Activated T-helper 17 cell treated with anti-CD3 and anti-CD28 coated beads, Interleukin-2, amount 50 U/mL, for 72 hours (primary cell): ENCODE measurements around the gene ACOT7. TPM values are rescaled to one million over a fixed set of nuclear protein-coding genes. Genes with fewer than 3 reads are reported as not detected.
A peak's percentile ranks its signal among the peaks of the same experiment; 100 is the strongest.
"Not testable (repeated sequence)": the region's sequence is repeated elsewhere in the genome, so short reads cannot be mapped to it uniquely, and the experiment has no call there.

Experiments used
- ATAC-seq: fragments of 150-1000 bp; cut with Tn5 transposase; replicated peaks from 2 replicates; pipeline ENCODE4 v1.10.0; 2021; ENCODE audit warnings: mild to moderate bottlenecking, moderate library complexity
- H3K27ac Mint-ChIP-seq: one replicate; pipeline ENCODE4 v1.8.0; 2022; ENCODE audit warnings: mixed read lengths
- H3K27me3 Mint-ChIP-seq: one replicate; pipeline ENCODE4 v1.8.0; 2022; ENCODE audit warnings: mixed read lengths
- H3K36me3 Mint-ChIP-seq: one replicate; pipeline ENCODE4 v1.8.0; 2022; ENCODE audit warnings: low read depth, mild to moderate bottlenecking, mixed read lengths
- H3K4me1 Mint-ChIP-seq: one replicate; pipeline ENCODE4 v1.8.0; 2022; ENCODE audit warnings: mixed read lengths
- H3K4me3 Mint-ChIP-seq: one replicate; pipeline ENCODE4 v1.8.0; 2022; ENCODE audit warnings: mild to moderate bottlenecking, mixed read lengths
- H3K9me3 Mint-ChIP-seq: one replicate; pipeline ENCODE4 v1.8.0; 2022; ENCODE audit warnings: mixed read lengths
- total RNA-seq, 2 donors: library from RNA; stranded (reverse); gene quantifications; one replicate each; pipeline ENCODE4 v1.2.3, GENCODE V29; 2022

ACOT7 gene
- total RNA-seq, 2 donors from 2014 or later = 43.5 to 96.3 TPM

GRCh38 chr1:6316240-6317097 is 77.1 kb downstream of the ACOT7 start:
- Mint-ChIP-seq H3K9me3 (no peaks in the 10 kb centered on the region), H3K36me3 (peaks cover 27% of the 10 kb centered on the region), H3K27me3 (no peaks in the 10 kb centered on the region), H3K27ac (no peak overlapping the region), H3K4me3 (no peak overlapping the region), H3K4me1 (no peaks in the 10 kb centered on the region)
- ATAC-seq = no peak

GRCh38 chr1:6314503-6314902 is 79.1 kb downstream of the ACOT7 start:
- no peak overlapping the region for H3K4me3 Mint-ChIP-seq
- H3K27ac Mint-ChIP-seq = peak overlapping the region; percentile 33
- H3K27me3 Mint-ChIP-seq = no peaks in the 10 kb centered on the region
- no peak for ATAC-seq
- no peaks in the 10 kb centered on the region for H3K4me1 Mint-ChIP-seq
- H3K36me3 Mint-ChIP-seq = peaks cover 27% of the 10 kb centered on the region
- H3K9me3 Mint-ChIP-seq = no peaks in the 10 kb centered on the region

GRCh38 chr1:6313393-6314200 is 80.0 kb downstream of the ACOT7 start:
- no peak overlapping the region for H3K4me3 Mint-ChIP-seq
- peaks cover 27% of the 10 kb centered on the region for H3K36me3 Mint-ChIP-seq
- peak overlapping the region; percentile 46 for H3K27ac Mint-ChIP-seq
- H3K9me3 Mint-ChIP-seq = no peaks in the 10 kb centered on the region
- no peak for ATAC-seq
- H3K27me3 Mint-ChIP-seq = no peaks in the 10 kb centered on the region
- no peaks in the 10 kb centered on the region for H3K4me1 Mint-ChIP-seq

DNA sequence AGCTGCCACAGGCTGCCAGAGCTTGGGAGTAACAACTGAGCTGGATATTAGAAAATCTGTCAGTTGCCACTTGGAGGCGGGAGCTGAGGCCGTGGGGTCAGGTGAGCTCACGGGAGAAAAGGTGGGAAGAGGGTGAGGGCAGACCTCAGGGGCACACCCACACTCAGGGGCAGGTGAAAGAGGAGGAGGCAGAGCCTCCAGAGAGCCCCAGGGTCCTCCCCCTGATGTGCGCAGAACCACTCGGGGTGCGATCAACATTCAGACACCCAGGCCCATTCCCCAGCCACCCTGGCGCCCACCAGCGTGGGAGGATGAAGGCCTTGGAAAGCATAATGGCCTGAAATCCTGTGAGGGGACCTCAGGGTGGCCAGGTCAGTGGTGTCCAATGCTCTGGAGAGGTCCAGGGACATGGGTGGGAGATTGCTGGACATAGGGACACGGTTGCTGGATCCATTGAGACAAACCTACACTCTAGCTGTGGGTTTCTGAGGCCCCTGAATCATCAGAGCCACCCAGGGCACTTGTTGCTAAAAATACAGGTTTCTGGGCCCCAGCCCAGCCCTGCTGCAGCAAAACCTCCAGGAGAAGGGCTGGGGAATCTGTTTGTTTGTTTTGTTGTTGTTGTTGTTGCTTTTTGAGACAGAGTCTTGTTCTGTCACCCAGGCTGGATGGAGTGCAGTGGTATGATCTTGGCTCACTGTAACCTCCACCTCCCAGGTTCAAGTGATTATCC is 83.3 kb downstream of the ACOT7 start:
- Mint-ChIP-seq H3K27ac (no peak overlapping the region), H3K27me3 (no peaks in the 10 kb centered on the region), H3K4me3 (no peak overlapping the region), H3K9me3 (no peaks in the 10 kb centered on the region), H3K36me3 (peaks cover 8% of the 10 kb centered on the region), H3K4me1 (no peaks in the 10 kb centered on the region)
- ATAC-seq = no peak

DNA sequence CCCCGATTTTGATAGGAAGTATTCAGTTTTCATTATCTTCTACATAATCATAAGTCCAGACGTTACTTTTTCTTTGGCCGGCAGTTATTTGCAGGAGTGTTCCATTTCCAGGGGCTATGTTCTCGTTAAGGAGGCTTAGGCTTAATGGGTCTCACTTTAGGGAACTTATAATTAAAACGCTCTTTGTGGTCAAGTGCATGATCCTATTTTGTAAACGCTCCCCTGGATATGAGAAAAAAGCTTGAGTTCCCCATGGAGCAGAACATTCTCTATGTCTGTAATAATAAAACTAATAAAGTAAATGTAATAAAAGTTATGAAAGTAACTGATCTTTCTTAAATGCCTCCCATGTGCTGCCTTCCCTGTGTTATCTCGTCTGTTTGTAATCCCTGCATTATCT is 84.0 kb downstream of the ACOT7 start:
- Mint-ChIP-seq H3K36me3 (peaks cover under 1% of the 10 kb centered on the region), H3K4me1 (no peaks in the 10 kb centered on the region), H3K27ac (no peak overlapping the region), H3K27me3 (no peaks in the 10 kb centered on the region), H3K4me3 (no peak overlapping the region), H3K9me3 (no peaks in the 10 kb centered on the region)
- ATAC-seq = no peak

DNA sequence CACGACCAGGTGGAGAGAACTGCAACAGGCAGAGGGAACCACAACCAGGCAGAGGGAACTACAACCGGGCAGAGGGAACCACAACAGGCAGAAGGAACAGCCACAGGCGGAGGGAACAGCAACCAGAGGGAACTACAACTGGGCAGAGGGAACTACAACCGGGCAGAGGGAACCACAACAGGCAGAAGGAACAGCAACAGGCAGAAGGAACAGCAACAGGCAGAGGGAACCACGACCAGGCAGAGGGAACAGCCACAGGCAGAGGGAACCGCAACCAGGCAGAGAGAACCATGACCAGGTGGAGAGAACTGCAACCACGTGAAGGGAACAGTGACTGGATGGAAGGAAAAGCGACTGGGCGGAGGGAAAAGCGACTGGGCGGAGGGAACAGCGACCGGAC is 85.1 kb downstream of the ACOT7 start:
- H3K27me3 Mint-ChIP-seq = no peaks in the 10 kb centered on the region
- no peak for ATAC-seq
- no peaks in the 10 kb centered on the region for H3K9me3 Mint-ChIP-seq
- no peaks in the 10 kb centered on the region for H3K4me1 Mint-ChIP-seq
- H3K36me3 Mint-ChIP-seq = no peaks in the 10 kb centered on the region
- no peak overlapping the region for H3K4me3 Mint-ChIP-seq
- H3K27ac Mint-ChIP-seq = no peak overlapping the region

GRCh38 chr1:6307682-6308081 is 85.9 kb downstream of the ACOT7 start:
- not testable (repeated sequence) for H3K27ac Mint-ChIP-seq, H3K36me3 Mint-ChIP-seq, H3K4me3 Mint-ChIP-seq, ATAC-seq, H3K27me3 Mint-ChIP-seq, H3K9me3 Mint-ChIP-seq, H3K4me1 Mint-ChIP-seq

DNA sequence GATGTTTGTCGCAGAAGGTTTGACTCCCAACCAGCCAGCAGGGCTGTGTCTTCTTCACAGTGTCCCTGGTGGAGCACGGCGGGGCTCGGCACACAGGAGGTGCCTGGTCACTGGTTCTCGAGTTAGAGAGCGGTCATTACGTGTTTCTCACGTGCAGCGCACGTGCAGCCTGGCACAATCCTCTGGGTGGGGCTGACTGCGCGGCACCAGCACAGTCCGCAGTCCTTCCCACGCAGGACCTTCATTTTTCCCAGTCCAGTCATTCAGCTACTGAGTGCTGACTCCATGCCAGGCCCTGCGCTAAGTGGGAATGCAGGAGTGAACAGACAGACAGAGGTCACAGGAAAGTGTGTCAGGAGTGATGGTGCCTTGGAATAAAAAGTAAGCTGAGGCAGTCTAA is 86.5 kb downstream of the ACOT7 start:
- H3K9me3 Mint-ChIP-seq = no peaks in the 10 kb centered on the region
- no peak for ATAC-seq
- H3K4me3 Mint-ChIP-seq = no peak overlapping the region
- no peaks in the 10 kb centered on the region for H3K36me3 Mint-ChIP-seq
- no peaks in the 10 kb centered on the region for H3K4me1 Mint-ChIP-seq
- no peaks in the 10 kb centered on the region for H3K27me3 Mint-ChIP-seq
- H3K27ac Mint-ChIP-seq = peak overlapping the region; percentile 38

DNA sequence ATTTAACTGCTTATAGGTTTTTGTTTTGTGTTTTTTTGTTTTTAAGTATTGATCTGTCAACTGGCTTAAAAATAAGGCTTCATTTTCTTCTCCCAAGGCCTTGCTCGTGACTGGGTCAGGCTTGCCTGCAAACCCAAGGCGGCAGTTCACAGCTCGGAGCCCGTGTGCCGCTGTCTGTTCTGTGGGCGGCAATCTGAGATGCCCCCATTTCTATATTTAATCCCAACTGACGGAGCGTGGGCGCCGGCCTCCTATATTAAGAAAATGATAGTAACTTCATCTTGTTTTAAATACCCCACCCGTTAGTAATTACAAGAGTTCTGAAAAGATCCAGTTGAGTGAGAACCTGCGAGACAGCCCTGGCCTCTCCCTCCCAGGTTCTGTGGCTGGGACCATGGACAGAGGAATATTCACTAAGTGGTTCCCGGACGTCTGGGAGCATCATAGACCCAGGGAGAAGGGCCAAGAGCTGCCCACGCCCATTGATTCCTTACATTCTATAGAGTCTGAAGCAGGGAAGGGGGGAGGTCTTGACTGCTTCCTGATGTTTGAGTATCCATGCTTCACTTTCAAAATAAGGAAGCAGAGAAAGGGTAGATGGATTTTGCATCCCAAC is 90.1 kb downstream of the ACOT7 start:
- no peak for ATAC-seq
- Mint-ChIP-seq H3K27ac (no peak overlapping the region), H3K9me3 (no peaks in the 10 kb centered on the region), H3K36me3 (no peaks in the 10 kb centered on the region), H3K4me1 (peaks cover 6% of the 10 kb centered on the region), H3K27me3 (no peaks in the 10 kb centered on the region), H3K4me3 (no peak overlapping the region)

DNA sequence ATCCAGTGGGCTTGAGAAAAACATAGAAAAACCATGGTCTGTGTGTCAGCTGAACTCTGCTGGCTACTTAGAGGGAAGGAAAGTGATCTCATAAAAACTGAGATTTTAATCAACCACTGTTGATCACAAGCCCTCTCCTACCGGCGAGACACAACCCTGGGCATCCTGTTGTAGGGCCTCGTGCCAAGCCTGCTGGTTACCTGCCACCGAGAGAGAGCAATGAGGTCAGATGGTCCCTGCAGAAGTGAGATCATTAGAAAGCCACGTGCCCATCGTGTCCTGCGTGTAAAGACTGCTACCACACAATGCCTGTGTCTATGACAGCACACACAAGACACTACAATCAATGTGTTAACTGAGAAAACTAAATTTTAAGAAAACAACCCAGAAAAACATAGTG is 91.0 kb downstream of the ACOT7 start:
- H3K27me3 Mint-ChIP-seq = no peaks in the 10 kb centered on the region
- H3K4me1 Mint-ChIP-seq = peaks cover 6% of the 10 kb centered on the region
- no peaks in the 10 kb centered on the region for H3K36me3 Mint-ChIP-seq
- H3K9me3 Mint-ChIP-seq = no peaks in the 10 kb centered on the region
- ATAC-seq = no peak
- H3K27ac Mint-ChIP-seq = no peak overlapping the region
- no peak overlapping the region for H3K4me3 Mint-ChIP-seq

- H3K27me3 Mint-ChIP-seq = no peaks in the 10 kb centered on the region
- H3K27ac Mint-ChIP-seq = no peak overlapping the region
- no peak overlapping the region for H3K4me3 Mint-ChIP-seq
- H3K4me1 Mint-ChIP-seq = peaks cover 6% of the 10 kb centered on the region
- ATAC-seq = no peak
- no peaks in the 10 kb centered on the region for H3K9me3 Mint-ChIP-seq
- no peaks in the 10 kb centered on the region for H3K36me3 Mint-ChIP-seq
Measured at GRCh38 chr1:6301526-6301925, 92.0 kb downstream of the ACOT7 start.

DNA sequence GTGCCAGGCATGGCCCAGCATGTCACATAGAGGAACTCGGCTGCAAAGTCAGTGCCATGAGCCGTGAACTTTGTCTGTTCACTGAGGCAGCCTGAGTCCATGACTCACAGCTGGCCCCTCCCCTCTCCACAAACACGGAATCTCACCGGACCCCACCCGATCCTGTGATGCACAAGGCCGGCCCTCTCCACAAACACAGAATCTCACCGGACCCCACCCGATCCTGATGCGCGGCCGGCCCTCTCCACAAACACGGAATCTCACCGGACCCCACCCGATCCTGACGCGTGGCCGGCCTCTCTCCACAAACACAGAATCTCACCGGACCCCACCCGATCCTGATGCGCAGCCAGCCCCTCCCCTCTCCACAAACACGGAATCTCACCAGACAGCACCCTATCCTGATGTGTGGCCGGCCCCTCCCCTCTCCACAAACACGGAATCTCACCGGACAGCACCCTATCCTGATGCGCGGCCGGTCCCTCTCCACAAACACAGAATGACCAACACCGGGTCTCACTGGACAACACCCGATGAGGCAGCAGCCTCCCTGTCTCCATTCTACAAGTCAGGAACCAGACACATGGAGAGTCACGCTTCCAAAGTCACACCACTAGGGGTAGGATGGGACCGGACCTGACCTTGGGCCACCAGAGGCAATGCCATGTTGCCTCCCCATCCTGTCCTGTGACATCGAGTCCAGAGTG is 93.1 kb downstream of the ACOT7 start:
- ATAC-seq = no peak
- no peak overlapping the region for H3K27ac Mint-ChIP-seq
- H3K27me3 Mint-ChIP-seq = no peaks in the 10 kb centered on the region
- no peak overlapping the region for H3K4me3 Mint-ChIP-seq
- H3K4me1 Mint-ChIP-seq = peaks cover 6% of the 10 kb centered on the region
- H3K9me3 Mint-ChIP-seq = no peaks in the 10 kb centered on the region
- H3K36me3 Mint-ChIP-seq = no peaks in the 10 kb centered on the region

- Mint-ChIP-seq H3K9me3 (no peaks in the 10 kb centered on the region), H3K4me3 (no peak overlapping the region), H3K4me1 (peaks cover 6% of the 10 kb centered on the region), H3K36me3 (peaks cover 5% of the 10 kb centered on the region), H3K27me3 (no peaks in the 10 kb centered on the region), H3K27ac (no peak overlapping the region)
- no peak for ATAC-seq
Measured at GRCh38 chr1:6299557-6300165, 93.9 kb downstream of the ACOT7 start.
